T-helper 1 cell (primary cell): ENCODE results near the gene PALM.

Source experiments
- DNase-seq, 5 donors: peaks; one replicate each; pipeline ENCODE4 v3.0.0-alpha.2; 2012 to 2020

PALM gene

DNA sequence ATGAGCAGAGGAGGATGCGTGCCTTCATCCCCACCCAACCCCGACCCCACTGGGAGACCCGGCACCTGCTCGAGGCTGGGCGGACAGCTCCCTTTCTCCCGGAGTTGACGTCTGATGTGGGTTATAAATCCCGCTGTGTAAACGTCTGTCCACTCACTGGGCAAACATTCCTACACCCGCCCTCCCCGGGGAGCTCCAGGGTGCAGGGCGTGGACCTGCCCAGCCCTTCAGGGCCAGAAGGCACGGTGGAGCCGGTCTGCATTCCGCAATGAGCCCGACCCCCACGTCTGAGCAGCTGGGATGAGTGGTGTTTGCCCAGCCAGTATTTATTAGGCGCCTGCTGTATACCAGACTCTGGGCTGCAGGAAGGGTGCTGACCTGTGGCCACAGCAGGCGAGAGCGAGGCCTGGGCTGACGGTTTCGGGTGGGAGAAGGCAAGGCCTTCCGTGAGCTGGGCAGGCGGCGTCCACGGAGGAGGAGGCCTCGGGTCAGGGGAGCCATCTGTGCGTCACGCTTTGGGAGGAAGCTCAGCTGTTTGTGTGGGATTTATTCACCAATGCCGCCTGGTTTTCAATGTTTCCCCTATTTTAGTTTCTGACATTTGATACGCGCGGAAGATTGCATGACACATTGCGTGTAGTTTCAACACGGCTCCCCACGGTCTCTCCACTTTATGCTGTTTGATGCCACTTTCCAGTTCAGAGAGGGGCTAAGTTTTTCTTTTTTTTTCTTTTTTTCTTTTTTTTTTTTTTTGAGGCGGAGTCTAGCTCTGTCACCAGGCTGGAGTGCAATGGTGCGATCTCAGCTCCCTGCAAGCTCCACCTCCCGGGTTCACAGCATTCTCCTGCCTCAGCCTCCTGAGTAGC, 44.1 kb downstream of the PALM start:
- no peak for DNase-seq

- DNase-seq: no peak
Observed at GRCh38 chr19:754530-754929, 45.8 kb downstream of the PALM start.

DNA sequence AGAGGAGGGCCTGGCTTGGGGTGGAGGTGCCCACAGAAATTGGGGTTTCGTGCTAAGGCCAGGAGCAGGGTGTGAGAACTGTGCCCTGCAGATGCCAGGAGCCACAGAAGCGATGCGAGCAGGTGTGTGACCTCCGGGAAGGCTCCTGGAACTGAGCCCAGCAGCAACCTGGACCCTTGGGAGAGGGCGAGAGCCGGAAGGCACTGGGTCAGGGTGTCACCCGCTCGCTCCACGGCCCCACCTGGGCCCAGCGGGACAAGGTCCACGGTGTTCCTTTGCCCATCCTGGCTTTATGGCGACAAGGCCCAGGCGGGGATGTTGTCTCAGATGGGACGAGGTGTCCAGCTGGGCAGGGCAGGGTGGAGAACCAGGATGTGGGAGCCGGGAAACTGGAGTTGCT, 46.3 kb downstream of the PALM start:
- DNase-seq: no peak

- no peak for DNase-seq
Observed at GRCh38 chr19:756236-756635, 47.5 kb downstream of the PALM start.

- DNase-seq: no peak
Observed at GRCh38 chr19:756821-757688, 48.3 kb downstream of the PALM start.

GRCh38 chr19:757811-758668, 49.3 kb downstream of the PALM start:
- DNase-seq: no peak

DNA sequence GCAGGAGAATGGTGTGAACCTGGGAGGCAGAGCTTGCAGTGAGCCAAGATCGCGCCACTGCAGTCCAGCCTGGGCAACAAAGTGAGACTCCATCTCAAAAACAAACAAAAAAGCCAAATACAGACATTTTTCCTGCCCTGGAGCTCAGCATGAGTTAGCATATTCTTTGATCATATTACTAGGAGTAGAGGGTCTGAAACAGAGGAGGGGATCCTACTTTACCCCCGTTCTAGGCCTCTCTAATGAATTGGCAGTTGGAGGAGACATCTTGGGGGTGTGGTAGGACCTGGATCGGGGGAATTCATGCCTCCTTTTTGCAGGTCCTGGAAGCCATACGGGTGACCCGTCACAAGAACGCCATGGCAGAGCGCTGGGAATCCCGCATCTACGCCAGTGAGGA, 54.4 kb downstream of the PALM start:
- no peak for DNase-seq

DNA sequence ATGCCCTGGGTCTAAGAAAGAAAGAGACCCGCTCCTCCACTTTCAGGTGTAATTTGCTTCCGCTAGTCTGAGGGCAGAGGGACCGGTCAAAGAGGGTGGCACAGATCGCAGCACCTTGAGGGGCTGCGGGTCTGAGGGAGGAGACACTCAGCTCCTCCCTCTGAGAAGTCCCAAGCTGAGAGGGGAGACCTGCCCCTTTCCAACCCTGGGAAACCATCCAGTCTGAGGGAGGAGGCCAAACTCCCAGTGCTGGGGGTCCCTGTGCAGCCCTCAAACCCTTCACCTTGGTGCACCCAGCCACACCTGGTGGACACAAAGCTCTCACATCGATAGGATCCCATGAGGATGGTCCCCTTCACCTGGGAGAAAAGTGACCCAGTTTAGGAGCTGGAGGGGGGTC, 55.1 kb downstream of the PALM start:
- no peak for DNase-seq

DNA sequence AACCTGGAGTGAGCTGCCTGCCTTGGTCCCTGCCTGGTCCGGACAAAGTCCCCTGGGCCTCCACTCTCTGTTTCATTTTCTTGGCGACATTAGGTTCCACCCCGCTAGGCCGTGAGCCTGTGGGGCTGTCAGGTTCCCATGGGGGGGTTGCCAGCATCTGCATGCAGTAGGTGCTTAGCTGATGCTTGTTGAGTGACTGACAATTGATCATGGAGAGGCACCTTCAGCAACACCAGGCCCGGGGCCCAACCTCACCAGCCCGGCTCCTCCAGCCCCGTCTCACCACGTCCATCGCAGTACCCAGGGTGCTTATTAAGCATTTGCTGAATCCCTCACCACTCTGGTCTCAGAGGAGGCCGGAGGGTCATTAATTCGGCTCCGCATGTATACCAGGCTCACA, 55.6 kb downstream of the PALM start:
- no peak for DNase-seq

- DNase-seq: no peak
Observed at GRCh38 chr19:765179-765738, 56.5 kb downstream of the PALM start.

- no peak for DNase-seq
Observed at GRCh38 chr19:768424-768823, 59.7 kb downstream of the PALM start.

- no peak for DNase-seq
Observed at GRCh38 chr19:769616-770015, 60.9 kb downstream of the PALM start.

DNA sequence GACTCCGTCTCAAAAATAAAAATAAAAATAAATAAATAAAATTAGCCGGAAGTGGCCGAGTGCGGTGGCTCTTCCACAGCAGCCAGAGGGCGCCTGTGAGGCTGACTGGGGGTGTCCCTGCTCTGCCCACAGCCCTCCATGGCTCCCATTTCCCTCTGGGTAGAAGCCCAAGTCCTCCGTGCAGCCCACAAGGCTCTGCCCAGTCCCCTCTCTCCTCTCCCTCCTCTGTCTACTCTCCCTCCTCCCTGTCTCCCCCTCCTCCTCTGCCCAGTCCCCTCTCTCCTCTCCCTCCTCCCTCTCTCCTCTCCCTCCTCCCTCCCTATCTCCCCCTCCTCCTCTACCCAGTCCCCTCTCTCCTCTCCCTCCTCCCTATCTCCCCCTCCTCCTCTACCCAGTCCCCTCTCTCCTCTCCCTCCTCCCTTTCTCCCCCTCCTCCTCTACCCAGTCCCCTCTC, 62.6 kb downstream of the PALM start:
- peak in 2 of 5 donors; percentile 15 to 34 for DNase-seq

DNA sequence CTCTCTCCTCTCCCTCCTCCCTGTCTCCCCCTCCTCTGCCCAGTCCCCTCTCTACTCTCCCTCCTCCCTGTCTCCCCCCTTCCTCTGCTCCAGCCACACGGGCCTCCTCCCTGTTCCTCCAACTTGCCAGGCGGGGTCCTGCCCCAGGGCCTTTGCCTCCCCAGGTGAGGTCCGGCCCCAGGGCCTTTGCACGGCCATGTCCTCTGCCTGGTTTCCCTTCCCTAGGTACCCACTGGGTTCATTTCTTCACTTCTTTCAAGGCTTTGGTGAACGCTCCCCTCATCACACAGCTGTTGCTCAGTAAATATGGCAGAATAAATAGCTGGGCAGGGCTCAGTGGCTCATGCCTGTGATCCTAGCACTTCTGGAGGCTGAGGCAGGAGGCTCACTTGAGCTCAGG, 63.3 kb downstream of the PALM start:
- no peak for DNase-seq

DNA sequence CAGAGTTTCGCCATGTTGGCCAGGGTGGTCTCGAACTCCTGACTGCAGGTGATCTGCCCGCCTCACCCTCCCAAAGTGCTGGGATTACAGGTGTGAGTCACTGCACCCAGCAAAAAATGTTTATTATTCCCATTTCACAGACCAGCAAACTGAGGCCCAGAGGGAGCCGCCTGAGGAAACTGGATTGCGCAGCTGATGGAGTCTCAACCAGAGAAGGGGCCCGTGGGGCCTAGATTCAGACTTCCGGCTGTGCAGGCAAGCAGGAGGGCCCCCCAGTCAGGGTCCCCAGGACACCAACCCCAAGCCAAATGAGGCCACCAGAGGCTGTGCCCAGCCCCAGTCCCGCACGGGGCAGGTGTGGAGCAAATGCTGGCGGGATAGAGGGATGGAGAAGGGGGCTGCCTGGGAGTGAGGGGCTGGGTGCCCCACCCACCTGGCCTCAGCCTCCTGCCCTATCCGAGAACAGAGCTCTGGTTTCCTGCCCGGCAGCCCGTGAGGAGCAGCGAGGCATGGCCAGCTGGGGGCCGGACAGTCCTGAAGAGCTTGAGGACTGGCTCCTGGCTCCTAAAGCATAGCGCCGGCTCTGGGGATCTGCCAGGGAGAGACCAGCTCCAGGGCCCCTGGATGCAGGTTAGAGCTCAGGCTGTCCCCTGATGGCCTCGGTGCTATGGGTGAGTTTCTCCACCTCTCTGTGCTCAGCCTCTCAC, 64.1 kb downstream of the PALM start:
- no peak for DNase-seq

DNA sequence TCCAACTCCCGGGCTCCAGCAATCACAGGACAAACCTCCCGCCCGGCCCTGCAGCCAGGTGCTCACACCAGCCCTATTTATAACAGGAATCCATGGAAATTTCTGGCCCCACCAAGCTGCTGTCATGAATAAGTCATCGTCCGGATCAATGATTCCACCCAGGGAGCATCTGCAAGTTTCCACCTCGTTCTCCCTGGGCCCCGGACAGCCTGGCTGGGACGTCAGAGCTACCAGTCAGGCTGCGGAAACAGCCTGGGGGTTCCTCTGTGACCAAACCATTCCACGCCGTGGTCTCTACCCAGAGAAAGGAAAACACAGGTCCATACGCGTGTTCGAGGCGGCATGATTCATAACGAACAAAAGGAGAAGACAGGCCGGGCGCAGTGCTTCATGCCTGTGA, 67.8 kb downstream of the PALM start:
- no peak for DNase-seq

DNA sequence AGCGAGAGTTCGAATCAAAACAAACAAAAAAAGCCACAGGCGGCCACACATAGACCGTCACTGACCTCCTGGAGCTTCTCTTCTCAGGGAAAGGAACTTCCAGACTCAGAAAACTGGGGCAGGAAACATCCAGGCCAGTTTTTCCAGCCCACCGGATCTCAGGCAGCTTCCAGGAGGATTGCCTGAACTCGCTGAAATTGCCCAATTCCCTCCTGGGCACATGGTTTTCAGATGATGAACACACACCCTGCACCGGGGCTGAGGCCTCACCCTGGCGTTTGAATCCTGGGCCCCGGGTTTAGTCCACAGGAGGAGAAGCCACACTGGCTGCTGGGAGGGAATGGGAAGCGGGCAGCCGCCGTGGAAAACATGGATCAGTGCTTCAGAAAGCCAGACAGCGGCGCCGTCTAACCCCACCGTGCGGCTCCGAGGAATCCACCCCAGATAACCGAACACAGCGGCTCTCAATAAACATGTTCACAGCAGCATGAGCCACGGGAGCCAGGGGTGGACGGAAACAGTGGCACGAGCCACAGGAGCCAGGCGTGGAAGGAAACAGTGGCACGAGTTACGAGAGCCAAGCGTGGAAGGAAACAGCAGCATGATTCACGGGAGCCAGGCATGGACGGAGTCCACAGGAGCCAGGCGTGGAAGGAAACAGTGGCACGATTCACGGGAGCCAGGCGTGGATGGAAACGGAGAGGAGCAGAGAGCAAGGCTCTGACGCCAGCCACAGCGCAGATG, 70.3 kb downstream of the PALM start:
- DNase-seq: no peak

GRCh38 chr19:780935-781334, 72.2 kb downstream of the PALM start:
- no peak for DNase-seq

DNA sequence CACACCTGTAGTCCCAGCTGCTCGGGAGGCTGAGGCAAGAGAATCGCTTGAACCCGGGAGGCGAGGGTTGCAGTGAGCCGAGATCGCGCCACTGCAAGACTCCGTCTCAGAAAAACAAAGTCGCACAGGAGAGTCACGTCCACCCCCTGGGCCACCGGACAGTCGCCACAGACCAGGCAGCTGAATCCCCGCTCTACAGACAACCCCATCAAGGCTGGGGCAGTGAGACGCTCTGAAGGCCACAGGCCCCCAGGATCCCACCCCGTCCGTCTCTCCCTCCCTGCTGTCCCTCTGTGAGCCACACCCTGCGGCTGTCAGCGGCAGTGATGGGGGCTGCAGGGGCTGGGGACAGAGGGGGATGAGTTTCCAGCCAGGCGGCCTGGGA, 73.1 kb downstream of the PALM start:
- DNase-seq: no peak

DNA sequence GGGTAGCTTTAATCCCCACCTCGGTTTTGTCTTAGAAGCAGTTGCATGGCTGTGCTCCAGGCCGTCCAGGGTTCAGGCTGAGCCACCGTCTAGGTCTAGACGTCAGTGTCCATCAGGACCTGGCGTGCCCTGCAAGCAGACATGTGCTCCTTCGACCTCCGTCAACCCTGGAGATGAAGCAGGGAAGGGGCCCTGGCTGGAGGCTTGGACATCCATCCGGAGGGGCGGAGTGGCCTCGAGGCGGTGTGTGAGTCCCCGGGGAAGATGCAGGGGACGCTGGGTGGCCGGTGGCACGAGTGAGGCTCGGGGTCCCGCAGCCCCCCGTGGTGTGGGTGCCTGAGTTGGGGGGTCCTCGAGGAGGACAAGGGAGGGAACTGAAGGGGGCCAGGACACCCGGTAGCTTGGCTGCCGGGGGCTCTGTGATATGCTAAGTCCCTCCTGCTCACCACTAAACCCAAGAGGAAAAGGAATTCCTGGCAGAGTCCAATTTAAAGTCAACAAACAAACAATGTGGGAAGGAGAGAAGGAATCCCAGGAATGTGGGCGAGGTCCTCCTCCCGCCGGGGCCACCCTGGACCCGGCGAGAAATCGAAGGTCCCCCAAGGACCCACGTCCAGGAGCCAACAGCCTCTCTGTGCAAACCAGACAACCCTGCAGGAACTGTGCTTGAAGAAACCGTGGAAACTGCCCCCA, 73.6 kb downstream of the PALM start:
- no peak for DNase-seq
